H1 (cell line): ENCODE data around the gene SMYD3. TPM values are rescaled to one million over a fixed set of nuclear protein-coding genes. Genes with fewer than 3 reads are reported as not detected.

Source experiments
- CTCF ChIA-PET: fragments of 300-600 bp; sonication (Branson Sonifier 250); formaldehyde crosslinking; loops from one replicate; lab custom pipeline; 2021; ENCODE audit not compliant: partially characterized antibody; lab: Charles Lee
- POLR2A ChIA-PET: fragments of 300-600 bp; sonication (Branson Sonifier 250); formaldehyde crosslinking; loops from one replicate; lab custom pipeline; 2021; ENCODE audit warnings: inconsistent platforms; ENCODE audit not compliant: partially characterized antibody; lab: Charles Lee
- DNase-seq, 2 experiments: peaks; one replicate each; pipeline versions ENCODE4 v3.0.0 to v3.0.0-alpha.2; 2010 to 2022; ENCODE audit warnings: low spot score in 2 of 2, low read depth in 1 of 2, mixed read lengths in 1 of 2
- FAIRE-seq: peaks from 2 replicates; lab custom pipeline; 2011; peaks lifted over from hg19 to GRCh38; lab: Jason Lieb, UNC
- H2AFZ ChIP-seq: 2 replicates; pipeline ENCODE4 v1.8.1; 2012; ENCODE audit warnings: low read length, inconsistent platforms
- H2AK5ac ChIP-seq: 2 replicates; pipeline ENCODE4 v1.6.1; 2013; ENCODE audit warnings: low read depth, low read length
- H2BK120ac ChIP-seq: replicated peaks from 2 replicates; pipeline ENCODE3; 2013; ENCODE audit warnings: low read depth, low read length, inconsistent platforms
- H2BK12ac ChIP-seq: 2 replicates; pipeline ENCODE4 v1.6.1; 2013; ENCODE audit warnings: low read depth, low read length
- H2BK15ac ChIP-seq: 2 replicates; pipeline ENCODE4 v1.6.1; 2013; ENCODE audit warnings: low read length
- H2BK20ac ChIP-seq: 2 replicates; pipeline ENCODE4 v1.6.1; 2013; ENCODE audit warnings: low read length
- H2BK5ac ChIP-seq: 2 replicates; pipeline ENCODE4 v1.6.1; 2013; ENCODE audit warnings: low read depth, low read length
- H3K14ac ChIP-seq: 2 replicates; pipeline ENCODE4 v1.6.1; 2013; ENCODE audit warnings: inconsistent platforms; ENCODE audit not compliant: insufficient read length
- H3K18ac ChIP-seq: 2 replicates; pipeline ENCODE4 v1.6.1; 2013; ENCODE audit warnings: low read length; ENCODE audit errors: extremely low read depth
- H3K23ac ChIP-seq: 2 replicates; pipeline ENCODE4 v1.6.1; 2013; ENCODE audit warnings: inconsistent platforms; ENCODE audit not compliant: insufficient read length
- H3K23me2 ChIP-seq: 2 replicates; pipeline ENCODE4 v1.6.1; 2013; ENCODE audit warnings: low read depth, low read length
- H3K27ac ChIP-seq: 2 replicates; pipeline ENCODE4 v1.6.1; 2011; ENCODE audit warnings: low read depth, low read length, inconsistent platforms
- H3K27me3 ChIP-seq, 4 experiments: replicated peaks in 1 of 4; 1 replicate in 1 of 4; 2 replicates in 3 of 4; pipeline versions ENCODE4 v1.6.1 to v1.8.1; 2011 to 2013; ENCODE audit warnings: low read length in 3 of 4, mild to moderate bottlenecking in 3 of 4, inconsistent platforms in 2 of 4, mixed read lengths in 2 of 4, moderate library complexity in 1 of 4; ENCODE audit not compliant: control insufficient read depth in 3 of 4, insufficient read depth in 3 of 4; ENCODE audit errors: extremely low read depth in 1 of 4
- H3K36me3 ChIP-seq, 4 experiments: 2 replicates each; pipeline versions ENCODE4 v1.6.1 to v1.8.1; 2011 to 2013; ENCODE audit warnings: mild to moderate bottlenecking in 4 of 4, low read length in 3 of 4, moderate library complexity in 2 of 4, control low read depth in 1 of 4, inconsistent platforms in 1 of 4; ENCODE audit not compliant: insufficient read depth in 4 of 4, control insufficient read depth in 2 of 4
- H3K4ac ChIP-seq: replicated peaks from 2 replicates; pipeline ENCODE3; 2013; ENCODE audit warnings: low read length, low read depth, mixed read lengths, inconsistent platforms; ENCODE audit not compliant: insufficient read length
- H3K4me1 ChIP-seq, 4 experiments: replicated peaks in 1 of 4; 1 replicate in 1 of 4; 2 replicates in 3 of 4; pipeline versions ENCODE4 v1.6.1 to v1.8.1; 2011 to 2013; ENCODE audit warnings: low read length in 3 of 4, inconsistent platforms in 2 of 4, mixed read lengths in 1 of 4; ENCODE audit not compliant: insufficient read depth in 4 of 4, control insufficient read depth in 3 of 4
- H3K4me2 ChIP-seq, 2 experiments: 2 replicates each; pipeline versions ENCODE4 v1.6.1 to v1.8.1; 2011 to 2013; ENCODE audit warnings: low read depth in 2 of 2, low read length in 2 of 2, control low read depth in 1 of 2, inconsistent platforms in 1 of 2, mild to moderate bottlenecking in 1 of 2; ENCODE audit not compliant: insufficient read depth in 1 of 2
- H3K4me3 ChIP-seq, 4 experiments: fragments of 200-600, 300-600 bp in 1 of 4; sonication (generic), shearing (Covaris generic), sonication (Bioruptor Twin) in 1 of 4; 2 replicates each; pipeline versions ENCODE4 v1.5.1 to v1.8.1; 2011 to 2016; ENCODE audit warnings: low read length in 4 of 4, low read depth in 3 of 4, control low read depth in 2 of 4, inconsistent platforms in 2 of 4, mild to moderate bottlenecking in 2 of 4, mixed read lengths in 1 of 4, moderate library complexity in 1 of 4; ENCODE audit not compliant: insufficient read depth in 2 of 4; ENCODE audit errors: extremely low read depth in 1 of 4
- H3K56ac ChIP-seq: replicated peaks from 2 replicates; pipeline ENCODE3; 2013; ENCODE audit warnings: low read depth, mild to moderate bottlenecking, mixed read lengths, low read length, inconsistent platforms; ENCODE audit not compliant: insufficient read length
- H3K79me1 ChIP-seq: 2 replicates; pipeline ENCODE4 v1.6.1; 2013; ENCODE audit warnings: low read depth, low read length, control low read depth
- H3K79me2 ChIP-seq, 2 experiments: 2 replicates each; pipeline versions ENCODE4 v1.6.1 to v1.8.1; 2012 to 2013; ENCODE audit warnings: low read length in 2 of 2, mild to moderate bottlenecking in 2 of 2, inconsistent platforms in 1 of 2; ENCODE audit not compliant: insufficient read depth in 2 of 2, control insufficient read depth in 1 of 2
- H3K9ac ChIP-seq, 4 experiments: replicated peaks in 1 of 4; 1 replicate in 1 of 4; 2 replicates in 3 of 4; pipeline versions ENCODE4 v1.6.1 to v1.8.1; 2011 to 2013; ENCODE audit warnings: low read depth in 3 of 4, low read length in 3 of 4, control low read depth in 2 of 4, mild to moderate bottlenecking in 2 of 4, moderate library complexity in 2 of 4, inconsistent platforms in 1 of 4; ENCODE audit errors: extremely low read depth in 1 of 4
- H3K9me3 ChIP-seq, 2 experiments: 2 replicates each; pipeline versions ENCODE4 v1.6.1 to v1.8.1; 2012 to 2013; ENCODE audit warnings: mild to moderate bottlenecking in 2 of 2, moderate library complexity in 2 of 2, control low read depth in 1 of 2, inconsistent platforms in 1 of 2, low read depth in 1 of 2, low read length in 1 of 2, mixed read lengths in 1 of 2; ENCODE audit not compliant: insufficient read depth in 2 of 2
- H4K20me1 ChIP-seq, 2 experiments: replicated peaks in 1 of 2; 2 replicates each; pipeline versions ENCODE3 to v1.8.1; 2011 to 2013; ENCODE audit warnings: inconsistent platforms in 2 of 2, low read length in 2 of 2, mild to moderate bottlenecking in 1 of 2; ENCODE audit not compliant: insufficient read depth in 2 of 2, control insufficient read depth in 1 of 2
- H4K5ac ChIP-seq: 2 replicates; pipeline ENCODE4 v1.6.1; 2013; ENCODE audit warnings: low read length, low read depth, mixed read lengths, inconsistent platforms; ENCODE audit not compliant: insufficient read length
- H4K8ac ChIP-seq: 2 replicates; pipeline ENCODE4 v1.8.0; 2013; ENCODE audit warnings: mild to moderate bottlenecking, moderate library complexity, low read length, inconsistent platforms; ENCODE audit not compliant: insufficient read depth; ENCODE audit errors: extremely low read depth
- H4K91ac ChIP-seq: replicated peaks from 2 replicates; pipeline ENCODE3; 2013; ENCODE audit warnings: low read length, mixed read lengths, inconsistent platforms; ENCODE audit not compliant: insufficient read length
- CHD1 ChIP-seq: IDR thresholded peaks from 2 replicates; pipeline ENCODE4 v1.6.1; 2012; ENCODE audit warnings: low read depth, low read length, improper control_type of control experiment
- EZH2 ChIP-seq: fragments of 200-600 bp; sonication (generic); IDR thresholded peaks from 2 replicates; pipeline ENCODE4 v1.7.1; 2012; ENCODE audit warnings: low read depth, mild to moderate bottlenecking, moderate library complexity, low read length, inconsistent platforms; ENCODE audit not compliant: severe bottlenecking
- HDAC2 ChIP-seq, 2 experiments: fragments of 300-600 bp in 1 of 2; sonication (generic) in 1 of 2; IDR thresholded peaks; 2 replicates each; pipeline ENCODE4 v1.6.1; 2011 to 2012; ENCODE audit warnings: low read depth in 2 of 2, low read length in 2 of 2, mild to moderate bottlenecking in 2 of 2, moderate library complexity in 2 of 2, borderline replicate concordance in 1 of 2, inconsistent platforms in 1 of 2
- KDM5A ChIP-seq: fragments of 200-600 bp; IDR thresholded peaks from 2 replicates; pipeline ENCODE4 v1.7.1; 2012; ENCODE audit warnings: mild to moderate bottlenecking, low read length, inconsistent platforms, mixed read lengths
- MAFK ChIP-seq: IDR thresholded peaks from 2 replicates; pipeline ENCODE4 v1.6.1; 2012; ENCODE audit warnings: low read depth, mild to moderate bottlenecking, improper control_type of control experiment, low read length
- MAX ChIP-seq: IDR thresholded peaks from 2 replicates; pipeline ENCODE4 v1.6.1; 2012; ENCODE audit warnings: inconsistent platforms
- RBBP5 ChIP-seq: IDR thresholded peaks from 2 replicates; pipeline ENCODE4 v1.7.1; 2012; ENCODE audit warnings: low read depth, mild to moderate bottlenecking, inconsistent platforms, low read length, moderate library complexity, borderline replicate concordance
- RFX5 ChIP-seq: IDR thresholded peaks from 2 replicates; pipeline ENCODE4 v1.6.1; 2011; ENCODE audit warnings: low read depth, low read length, improper control_type of control experiment, borderline replicate concordance
- SIN3A ChIP-seq, 2 experiments: IDR thresholded peaks in 1 of 2; conservative IDR thresholded peaks in 1 of 2; 2 replicates each; pipeline ENCODE4 v1.6.1; 2011 to 2012; ENCODE audit warnings: low read length in 2 of 2, improper control_type of control experiment in 1 of 2, low read depth in 1 of 2, mild to moderate bottlenecking in 1 of 2
- SIRT6 ChIP-seq: IDR thresholded peaks from one replicate; pipeline ENCODE4 v1.7.1; 2012; ENCODE audit warnings: low read length, inconsistent platforms
- TBP ChIP-seq: IDR thresholded peaks from 2 replicates; pipeline ENCODE4 v1.6.1; 2011; ENCODE audit warnings: low read depth, low read length, improper control_type of control experiment
- YY1 ChIP-seq: IDR thresholded peaks from 2 replicates; pipeline ENCODE4 v1.6.1; 2011; ENCODE audit warnings: low read depth, mild to moderate bottlenecking, low read length
- WGBS, 2 experiments: shearing (Covaris generic) in 1 of 2; methylation state at CpG; one replicate each; pipeline versions ENCODE4 v1.1.6 to v1.1.7; 2013 to 2015; ENCODE audit warnings: low lambda C conversion rate in 2 of 2, mixed read lengths in 2 of 2, inconsistent platforms in 1 of 2, low coverage in 1 of 2, missing lambda C conversion rate in 1 of 2; ENCODE audit not compliant: insufficient replicate concordance in 2 of 2, insufficient coverage in 1 of 2, insufficient read length in 1 of 2; ENCODE audit errors: extremely low coverage in 1 of 2, missing lambda C conversion rate in 1 of 2; 5-methylcytosine and 5-hydroxymethylcytosine counted together
- polyA plus RNA-seq, 7 experiments: library from polyadenylated mRNA; depleted of rRNA in 3 of 7; stranded (reverse) in 5 of 7; unstranded in 2 of 7; fragments of >200 nt in 5 of 7; fragments of 200-250 nt in 2 of 7; gene quantifications; 1 replicate in 5 of 7; 2 replicates in 1 of 7; 4 replicates in 1 of 7; pipeline versions ENCODE4 v1.2.1 to v1.2.3, GENCODE V29; 2011 to 2013; ENCODE audit warnings: missing spikeins in 2 of 7, mixed read lengths in 2 of 7
- total RNA-seq: library from RNA; stranded (reverse); fragmentation: NEBNext Ultra II Directional; extraction: Animal tissue kit (Norgen Biotek cat#: 25700); gene quantifications from 2 replicates; pipeline ENCODE4 v1.2.1, GENCODE V29; 2021

The SMYD3 gene
- total and polyA plus RNA-seq, 2 of the 8 experiments (the other 6 are each of a cell fraction or from before 2014, with no cell fraction given): 17.3 to 25.4 TPM

- no peak overlapping the region for H3K9ac ChIP-seq
- no peak overlapping the region for H3K23ac ChIP-seq
- H2BK12ac ChIP-seq: no peak overlapping the region
- FAIRE-seq (no peak), DNase-seq (no peak)
- H3K56ac ChIP-seq: no peak overlapping the region
- no peak overlapping the region for H4K8ac ChIP-seq
- H3K4me1 ChIP-seq: peaks cover 2 to 12% (median 6%) of the 10 kb centered on the region in 4 experiments; a peak in 5 of 7 replicates
- no peak overlapping the region for H2BK120ac ChIP-seq
- H3K27ac ChIP-seq: no peak overlapping the region
- no peaks in the 10 kb centered on the region for H3K79me1 ChIP-seq
- no peak overlapping the region for H3K14ac ChIP-seq
- ChIA-PET POLR2A (no interaction called here), CTCF (interaction anchor here (0.7 to 1.3 kb wide), 3 partner anchors 49 to 661 kb away, joined by 3 read pairs; no protein-coding TSS in a partner anchor)
- no peaks in the 10 kb centered on the region for H3K9me3 ChIP-seq
- no peak overlapping the region for H2BK15ac ChIP-seq
- H3K23me2 ChIP-seq: no peaks in the 10 kb centered on the region
- H3K79me2 ChIP-seq: no peaks in the 10 kb centered on the region
- no peak overlapping the region for H2BK5ac ChIP-seq
- H3K18ac ChIP-seq: no peak overlapping the region
- WGBS, 2 experiments: 90% methylated on average over 5 of the region's 5 CpGs; no CpG with 5 or more reads in 1 of the 2 experiments
- no peaks in the 10 kb centered on the region for H4K20me1 ChIP-seq
- H2AK5ac ChIP-seq: no peak overlapping the region
- H2AFZ ChIP-seq: no peak overlapping the region
- no peak overlapping the region for H4K5ac ChIP-seq
- H3K4ac ChIP-seq: no peak overlapping the region
- H3K4me2 ChIP-seq: no peak overlapping the region
- no peak overlapping the region for H3K4me3 ChIP-seq
- TF ChIP-seq YY1 (no peak), SIN3A (conservative IDR thresholded peaks at IDR 0.05 in 1 of 2, IDR thresholded peaks at IDR 0.05 in 1 of 2; ENCODE audit: low read depth in 1 of 2, low read length in 2 of 2) (no peak), KDM5A (no peak), SIRT6 (no peak), TBP (no peak), RFX5 (no peak), CHD1 (no peak), EZH2 (no peak), MAX (no peak), RBBP5 (no peak), MAFK (no peak), HDAC2 (IDR thresholded peaks at IDR 0.05; ENCODE audit: borderline replicate concordance in 1 of 2, low read depth in 2 of 2, low read length in 2 of 2) (no peak)
- H3K36me3 ChIP-seq: no peaks in the 10 kb centered on the region
- no peaks in the 10 kb centered on the region for H3K27me3 ChIP-seq
- H4K91ac ChIP-seq: no peak overlapping the region
- no peak overlapping the region for H2BK20ac ChIP-seq
Measured at GRCh38 chr1:245972476-245972875, 534.6 kb downstream of the SMYD3 start.
